Ishikawa (cell line): ENCODE data around the gene PTGFRN.

ENCODE experiments used
- CEBPB ChIP-seq: IDR thresholded peaks from 2 replicates; pipeline ENCODE4 v1.6.1; 2012
- CREB1 ChIP-seq: IDR thresholded peaks from 2 replicates; pipeline ENCODE4 v1.6.1; 2012; ENCODE audit warnings: low read depth
- EGR1 ChIP-seq: IDR thresholded peaks from 2 replicates; pipeline ENCODE4 v1.6.1; 2012
- EP300 ChIP-seq: IDR thresholded peaks from 2 replicates; pipeline ENCODE4 v1.6.1; 2012; ENCODE audit warnings: borderline replicate concordance
- FOXM1 ChIP-seq: IDR thresholded peaks from 2 replicates; pipeline ENCODE4 v1.6.1; 2012; ENCODE audit warnings: low read depth, borderline replicate concordance
- NFIC ChIP-seq: IDR thresholded peaks from 2 replicates; pipeline ENCODE4 v1.6.1; 2012
- RAD21 ChIP-seq: IDR thresholded peaks from 2 replicates; pipeline ENCODE4 v1.6.1; 2012; ENCODE audit warnings: low read depth
- TAF1 ChIP-seq: IDR thresholded peaks from 2 replicates; pipeline ENCODE4 v1.6.1; 2012; ENCODE audit warnings: low read depth, mild to moderate bottlenecking
- TCF12 ChIP-seq: IDR thresholded peaks from 2 replicates; pipeline ENCODE4 v1.6.1; 2012; ENCODE audit warnings: low read depth
- TEAD4 ChIP-seq: IDR thresholded peaks from 2 replicates; pipeline ENCODE4 v1.6.1; 2012
- YY1 ChIP-seq: IDR thresholded peaks from 2 replicates; pipeline ENCODE4 v1.6.1; 2012; ENCODE audit warnings: low read depth
- ZBTB7A ChIP-seq: IDR thresholded peaks from 2 replicates; pipeline ENCODE4 v1.6.1; 2012; ENCODE audit warnings: low read depth
- TF ChIP-seq, protein P1 (sequence below): IDR thresholded peaks from 2 replicates; pipeline ENCODE4 v1.6.1; 2012; ENCODE audit warnings: low read depth, mild to moderate bottlenecking
- TF ChIP-seq, protein P2 (sequence below): IDR thresholded peaks from 2 replicates; pipeline ENCODE4 v1.6.1; 2012
- TF ChIP-seq, protein P3 (sequence below): IDR thresholded peaks from 2 replicates; pipeline ENCODE4 v1.6.1; 2012

PTGFRN gene

DNA sequence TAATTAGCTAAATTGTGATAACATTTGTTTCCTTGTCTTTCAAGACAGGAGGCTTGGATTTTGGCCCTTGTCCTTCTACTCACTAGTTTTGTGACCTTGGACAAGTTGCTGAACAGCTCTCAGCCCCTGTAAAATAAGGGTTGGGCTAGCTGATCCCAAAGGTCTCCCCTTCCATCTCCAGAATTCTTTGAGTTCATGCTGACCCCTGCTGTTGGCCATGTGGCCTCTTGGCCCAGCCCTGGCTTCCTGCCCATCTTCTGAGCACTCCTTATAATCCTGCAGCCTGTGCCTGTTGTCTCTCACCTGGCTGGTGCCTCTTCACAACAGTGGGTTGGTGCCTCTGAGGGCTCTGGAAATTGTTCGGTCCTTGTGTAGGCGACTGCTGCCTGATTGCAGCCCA lies 10.1 kb downstream of the PTGFRN start:
- TF ChIP-seq TAF1 = no peak
- TF ChIP-seq NFIC = 0 out of 2 replicates have a peak, but pooled peaks have one; percentile 29
- no peak for TF ChIP-seq EP300
- TF ChIP-seq RAD21 = peak; percentile 46; the same call in 1 of the 2 replicates

DNA sequence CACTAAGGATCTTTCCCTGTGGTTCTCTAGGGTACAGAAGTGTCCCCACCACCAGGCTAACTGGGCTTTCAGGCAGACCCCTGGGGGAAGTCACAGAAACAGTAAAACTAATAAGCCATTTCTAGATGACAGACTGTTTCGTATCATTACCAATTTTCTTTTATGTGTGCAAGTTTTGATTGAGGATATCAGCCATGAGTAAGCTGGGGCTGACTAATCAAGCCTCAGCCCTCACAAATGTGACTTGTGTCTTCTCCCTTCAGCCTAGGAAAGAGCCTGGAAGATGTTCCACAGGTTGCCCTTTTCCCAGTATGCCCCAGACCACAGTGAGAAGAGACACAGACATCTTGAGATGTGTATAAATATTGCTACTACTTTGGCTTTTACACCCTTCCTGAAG lies 10.5 kb downstream of the PTGFRN start:
- TF ChIP-seq CEBPB = no peak
- no peak for TF ChIP-seq YY1
- TF ChIP-seq, protein P1, sequence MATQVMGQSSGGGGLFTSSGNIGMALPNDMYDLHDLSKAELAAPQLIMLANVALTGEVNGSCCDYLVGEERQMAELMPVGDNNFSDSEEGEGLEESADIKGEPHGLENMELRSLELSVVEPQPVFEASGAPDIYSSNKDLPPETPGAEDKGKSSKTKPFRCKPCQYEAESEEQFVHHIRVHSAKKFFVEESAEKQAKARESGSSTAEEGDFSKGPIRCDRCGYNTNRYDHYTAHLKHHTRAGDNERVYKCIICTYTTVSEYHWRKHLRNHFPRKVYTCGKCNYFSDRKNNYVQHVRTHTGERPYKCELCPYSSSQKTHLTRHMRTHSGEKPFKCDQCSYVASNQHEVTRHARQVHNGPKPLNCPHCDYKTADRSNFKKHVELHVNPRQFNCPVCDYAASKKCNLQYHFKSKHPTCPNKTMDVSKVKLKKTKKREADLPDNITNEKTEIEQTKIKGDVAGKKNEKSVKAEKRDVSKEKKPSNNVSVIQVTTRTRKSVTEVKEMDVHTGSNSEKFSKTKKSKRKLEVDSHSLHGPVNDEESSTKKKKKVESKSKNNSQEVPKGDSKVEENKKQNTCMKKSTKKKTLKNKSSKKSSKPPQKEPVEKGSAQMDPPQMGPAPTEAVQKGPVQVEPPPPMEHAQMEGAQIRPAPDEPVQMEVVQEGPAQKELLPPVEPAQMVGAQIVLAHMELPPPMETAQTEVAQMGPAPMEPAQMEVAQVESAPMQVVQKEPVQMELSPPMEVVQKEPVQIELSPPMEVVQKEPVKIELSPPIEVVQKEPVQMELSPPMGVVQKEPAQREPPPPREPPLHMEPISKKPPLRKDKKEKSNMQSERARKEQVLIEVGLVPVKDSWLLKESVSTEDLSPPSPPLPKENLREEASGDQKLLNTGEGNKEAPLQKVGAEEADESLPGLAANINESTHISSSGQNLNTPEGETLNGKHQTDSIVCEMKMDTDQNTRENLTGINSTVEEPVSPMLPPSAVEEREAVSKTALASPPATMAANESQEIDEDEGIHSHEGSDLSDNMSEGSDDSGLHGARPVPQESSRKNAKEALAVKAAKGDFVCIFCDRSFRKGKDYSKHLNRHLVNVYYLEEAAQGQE = no peak
- TF ChIP-seq EP300 = no peak
- no peak for TF ChIP-seq TCF12
- no peak for TF ChIP-seq TEAD4
- TF ChIP-seq ZBTB7A = no peak
- no peak for TF ChIP-seq FOXM1
- no peak for TF ChIP-seq RAD21
- TF ChIP-seq, protein P2, sequence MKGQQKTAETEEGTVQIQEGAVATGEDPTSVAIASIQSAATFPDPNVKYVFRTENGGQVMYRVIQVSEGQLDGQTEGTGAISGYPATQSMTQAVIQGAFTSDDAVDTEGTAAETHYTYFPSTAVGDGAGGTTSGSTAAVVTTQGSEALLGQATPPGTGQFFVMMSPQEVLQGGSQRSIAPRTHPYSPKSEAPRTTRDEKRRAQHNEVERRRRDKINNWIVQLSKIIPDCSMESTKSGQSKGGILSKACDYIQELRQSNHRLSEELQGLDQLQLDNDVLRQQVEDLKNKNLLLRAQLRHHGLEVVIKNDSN = no peak
- no peak for TF ChIP-seq EGR1
- TF ChIP-seq, protein P3, sequence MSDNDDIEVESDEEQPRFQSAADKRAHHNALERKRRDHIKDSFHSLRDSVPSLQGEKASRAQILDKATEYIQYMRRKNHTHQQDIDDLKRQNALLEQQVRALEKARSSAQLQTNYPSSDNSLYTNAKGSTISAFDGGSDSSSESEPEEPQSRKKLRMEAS = no peak

DNA sequence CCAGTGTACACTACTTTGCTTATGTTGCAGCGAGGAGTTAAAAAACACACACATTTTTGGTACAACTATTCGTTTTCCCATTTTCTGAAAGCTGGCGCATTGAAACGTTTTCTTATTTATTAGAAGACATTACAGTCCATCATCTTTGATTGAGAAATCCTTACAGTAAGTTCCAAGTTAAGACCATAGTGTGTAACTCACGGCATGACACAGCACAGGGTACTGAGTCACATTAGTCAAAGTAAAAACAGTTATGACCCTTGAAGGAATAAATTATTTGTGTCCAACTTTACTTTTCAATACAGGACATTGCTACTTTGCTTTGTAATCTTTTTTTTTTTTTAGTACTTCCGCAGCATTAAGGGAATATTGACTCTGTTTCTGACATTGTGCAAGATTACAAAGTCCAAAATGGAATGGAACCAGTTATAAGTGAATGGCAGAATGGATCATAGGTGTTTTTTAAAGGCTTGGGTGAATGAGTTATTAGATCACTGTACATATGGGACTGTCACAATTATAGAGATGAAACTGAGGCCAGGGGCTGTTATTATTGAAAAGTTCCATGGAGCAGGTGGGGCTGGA lies 11.7 kb downstream of the PTGFRN start:
- TF ChIP-seq RAD21 (no peak), EP300 (no peak), TCF12 (no peak), ZBTB7A (no peak), FOXM1 (no peak), YY1 (no peak), EGR1 (no peak), CREB1 (no peak), TAF1 (no peak), CEBPB (no peak), TEAD4 (no peak)
- TF ChIP-seq, protein P3 = no peak
- TF ChIP-seq, protein P2 = no peak
- TF ChIP-seq, protein P1 = no peak

DNA sequence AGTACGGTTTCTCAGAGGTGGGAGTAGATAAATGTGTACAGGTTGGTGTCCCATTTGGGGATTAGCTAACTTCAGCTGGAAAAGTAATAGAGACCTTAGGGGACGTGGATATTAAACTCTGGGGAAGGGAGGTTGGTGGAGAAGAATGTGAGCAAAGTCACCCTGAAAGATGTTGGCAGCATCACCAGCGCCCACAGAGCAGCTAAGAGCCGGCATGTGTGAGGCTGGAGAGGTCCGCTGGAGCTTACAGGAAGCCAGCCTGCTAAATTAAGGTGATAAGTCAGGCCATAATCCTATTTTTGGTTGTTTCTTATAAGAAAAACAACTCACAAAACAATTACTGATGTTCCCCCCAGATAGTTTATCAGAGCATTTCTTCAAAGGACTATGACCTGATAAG lies 12.2 kb downstream of the PTGFRN start:
- no peak for TF ChIP-seq RAD21

DNA sequence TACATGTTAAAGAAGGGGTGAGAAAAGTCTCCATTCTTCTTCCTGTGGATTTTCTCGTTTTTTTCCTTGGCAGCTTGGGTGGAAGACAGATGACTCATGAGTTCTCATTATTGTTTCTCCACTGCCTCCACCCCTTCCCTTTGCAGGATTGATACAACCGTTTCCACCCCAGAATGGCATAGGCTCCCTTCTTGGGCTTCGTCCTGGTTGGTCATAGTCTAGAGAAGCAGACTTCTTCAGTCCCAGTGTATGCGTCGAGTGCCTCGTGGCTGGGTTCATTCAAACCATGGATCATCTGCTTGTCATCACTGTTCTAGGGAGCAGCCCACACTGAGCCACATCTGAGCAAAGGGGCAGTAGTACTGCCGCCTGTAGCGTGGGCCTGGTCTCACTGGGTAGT lies 13.7 kb downstream of the PTGFRN start:
- TF ChIP-seq RAD21 = no peak
- no peak for TF ChIP-seq YY1
- TF ChIP-seq NFIC = no peak
- TF ChIP-seq CREB1 = no peak
- TF ChIP-seq TEAD4 = no peak
- no peak for TF ChIP-seq TAF1
- TF ChIP-seq, protein P1 = no peak
- no peak for TF ChIP-seq ZBTB7A
- TF ChIP-seq, protein P2 = no peak
- no peak for TF ChIP-seq FOXM1
- TF ChIP-seq, protein P3 = no peak
- TF ChIP-seq EP300 = no peak
- no peak for TF ChIP-seq CEBPB
- TF ChIP-seq TCF12 = no peak
- TF ChIP-seq EGR1 = no peak
